Measurements from ENCODE around the gene IFIT1.
"Not testable (repeated sequence)": the region's sequence is repeated elsewhere in the genome, so short reads cannot be mapped to it uniquely, and the experiment has no call there.

The IFIT1 gene

DNA sequence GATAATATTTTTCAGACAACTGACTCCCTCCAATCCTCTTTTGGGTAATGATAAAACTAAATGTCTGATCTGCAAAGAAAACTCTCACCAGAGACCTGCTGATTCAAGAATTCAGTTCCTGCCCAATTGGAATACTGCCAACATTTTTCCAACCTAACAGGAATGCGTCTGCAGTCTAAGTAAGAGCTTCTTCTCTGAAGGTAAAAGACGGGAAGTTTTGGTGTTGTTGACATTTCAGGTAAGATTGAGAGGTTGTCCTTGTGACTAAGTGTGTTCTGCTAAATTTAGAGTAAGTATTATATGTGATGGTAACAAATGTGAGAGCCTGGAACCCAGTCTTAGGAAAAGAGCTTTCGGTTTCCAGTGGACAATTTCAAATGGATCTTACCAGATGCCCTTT is 39.6 kb downstream of the IFIT1 start:
- no peak for DNase-seq (ENCODE audit: low spot score)

DNA sequence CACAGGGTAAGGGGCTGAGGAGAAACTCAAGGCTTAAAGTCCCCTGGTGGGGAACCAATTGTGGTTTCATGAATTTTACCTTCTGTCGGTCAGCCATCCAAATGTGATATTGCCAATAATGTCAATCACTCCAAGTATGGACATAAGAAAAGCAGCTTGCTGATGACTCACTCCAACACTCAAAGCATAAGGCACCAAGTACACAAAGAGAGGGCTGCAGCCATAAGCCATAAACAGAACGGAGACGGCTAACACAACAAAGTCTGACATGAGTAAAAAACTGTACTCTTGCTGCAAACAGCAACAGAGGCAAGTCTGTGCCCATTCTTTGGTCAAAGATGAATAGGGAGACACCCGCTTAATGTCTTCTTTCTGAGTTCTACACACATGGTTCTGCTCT is 46.1 kb downstream of the IFIT1 start:
- DNase-seq (ENCODE audit: low spot score), result no peak

DNA sequence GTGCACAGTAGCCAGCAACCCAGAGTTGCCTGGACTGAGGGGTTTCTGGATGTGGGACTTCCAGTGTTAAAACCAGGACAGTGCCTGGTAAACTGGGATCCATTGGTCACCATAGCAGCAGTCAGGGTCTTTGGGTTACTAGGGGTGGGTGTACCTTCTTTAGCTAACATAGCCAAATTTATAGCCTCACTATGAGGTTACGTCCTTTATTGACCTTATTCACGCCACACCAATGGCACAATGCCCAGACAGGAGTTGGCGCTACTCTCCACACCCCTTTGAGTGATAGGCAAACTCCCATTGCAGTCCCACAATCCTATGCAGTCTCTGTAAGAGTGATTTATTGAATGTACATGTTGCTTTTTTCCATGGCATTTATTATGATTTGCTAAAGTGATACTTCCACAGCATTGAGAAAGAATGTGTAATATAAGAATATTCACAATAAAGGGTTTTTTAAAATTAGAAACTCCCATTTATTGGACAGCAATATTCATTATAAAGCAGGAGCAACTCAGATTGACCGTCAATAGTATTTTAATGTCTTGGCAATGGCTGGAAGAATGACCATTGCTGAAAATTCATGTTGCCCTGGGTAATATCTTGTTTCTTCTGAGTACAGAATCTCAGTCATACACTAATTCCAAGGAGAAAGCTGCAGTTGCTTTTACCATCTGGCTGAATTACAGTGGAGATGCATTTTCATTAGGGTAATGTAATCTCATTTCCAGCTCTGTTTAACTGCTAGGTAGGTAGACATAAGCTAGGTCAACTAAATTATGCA is 48.0 kb downstream of the IFIT1 start:
- no peak for DNase-seq (ENCODE audit: low spot score)

DNA sequence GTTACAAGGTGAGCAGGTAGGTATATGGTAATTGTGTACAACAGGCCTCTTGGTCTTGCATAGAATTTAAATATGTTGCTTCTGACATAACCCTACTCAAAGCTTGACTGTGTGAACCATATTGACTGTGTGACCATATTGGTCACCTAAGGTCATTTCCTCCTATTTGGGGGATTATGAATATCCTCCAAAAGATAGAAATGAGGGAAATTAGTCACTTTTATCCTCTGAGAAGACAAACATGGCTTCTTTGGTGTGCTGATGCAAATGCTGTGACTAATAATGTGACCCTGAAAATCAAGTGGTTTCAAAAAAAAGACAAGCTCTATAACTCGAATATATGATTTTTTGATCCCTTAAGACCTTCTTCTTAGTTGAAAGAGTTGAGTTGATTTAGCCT is 49.9 kb downstream of the IFIT1 start:
- no peak for DNase-seq (ENCODE audit: low spot score)

DNA sequence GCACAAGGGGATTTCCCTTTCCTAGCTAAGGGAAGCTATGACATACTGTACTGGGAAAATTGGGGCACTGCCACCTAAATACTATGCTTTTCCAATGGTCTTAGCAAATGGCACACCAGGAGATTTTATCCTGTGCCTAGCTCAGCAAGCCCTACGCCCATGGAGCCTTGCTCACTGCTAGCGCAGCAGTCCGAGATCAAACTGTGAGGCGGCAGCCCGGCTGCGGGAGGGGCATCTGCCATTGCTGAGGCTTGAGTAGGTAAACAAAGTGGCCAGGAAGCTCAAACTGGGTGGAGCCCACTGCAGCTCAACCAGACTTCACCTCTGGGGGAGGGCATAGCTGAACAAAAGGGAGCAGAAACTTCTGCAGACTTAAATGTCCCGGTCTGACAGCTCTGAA is 52.4 kb downstream of the IFIT1 start:
- not testable (repeated sequence) for DNase-seq (ENCODE audit: low spot score)

DNA sequence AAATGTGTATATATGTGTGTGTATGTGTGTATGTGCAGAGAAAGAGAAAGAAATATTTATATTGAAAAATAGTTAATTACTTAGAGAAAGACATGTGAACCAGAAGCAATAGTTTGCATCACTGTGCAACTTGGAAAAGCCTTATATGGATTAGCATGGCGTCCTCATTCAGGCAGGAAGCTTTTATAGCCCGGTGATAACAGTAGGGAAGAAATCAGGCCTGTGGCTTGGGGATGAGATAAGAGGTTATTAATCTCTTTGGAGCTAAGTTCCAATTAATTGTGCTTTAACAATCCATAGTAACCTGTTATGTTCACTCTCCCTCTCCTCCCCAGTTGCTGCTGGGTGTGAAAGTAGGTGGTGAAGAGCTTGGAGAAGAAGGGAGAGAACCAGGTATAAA is 58.5 kb downstream of the IFIT1 start:
- no peak for DNase-seq (ENCODE audit: low spot score)

DNA sequence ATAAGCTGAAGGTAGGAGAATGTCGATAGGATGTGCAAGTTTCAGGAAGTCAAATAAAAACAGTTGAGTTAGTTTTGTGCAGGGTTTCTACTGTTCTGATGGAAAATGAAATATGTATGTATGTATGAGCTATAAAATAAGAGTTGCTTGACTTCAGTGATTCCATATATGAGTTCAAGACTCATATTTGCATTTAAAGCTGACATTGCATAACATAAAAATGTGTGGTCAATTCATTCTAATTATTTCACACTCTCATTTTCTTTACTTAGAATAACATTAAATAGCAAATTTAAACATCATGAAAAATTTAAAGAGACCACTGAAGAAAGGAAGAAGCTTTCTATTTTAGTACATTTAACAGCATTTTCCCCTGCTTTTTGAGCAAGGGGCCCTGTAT is 59.8 kb downstream of the IFIT1 start:
- no peak for DNase-seq (ENCODE audit: low spot score)

DNA sequence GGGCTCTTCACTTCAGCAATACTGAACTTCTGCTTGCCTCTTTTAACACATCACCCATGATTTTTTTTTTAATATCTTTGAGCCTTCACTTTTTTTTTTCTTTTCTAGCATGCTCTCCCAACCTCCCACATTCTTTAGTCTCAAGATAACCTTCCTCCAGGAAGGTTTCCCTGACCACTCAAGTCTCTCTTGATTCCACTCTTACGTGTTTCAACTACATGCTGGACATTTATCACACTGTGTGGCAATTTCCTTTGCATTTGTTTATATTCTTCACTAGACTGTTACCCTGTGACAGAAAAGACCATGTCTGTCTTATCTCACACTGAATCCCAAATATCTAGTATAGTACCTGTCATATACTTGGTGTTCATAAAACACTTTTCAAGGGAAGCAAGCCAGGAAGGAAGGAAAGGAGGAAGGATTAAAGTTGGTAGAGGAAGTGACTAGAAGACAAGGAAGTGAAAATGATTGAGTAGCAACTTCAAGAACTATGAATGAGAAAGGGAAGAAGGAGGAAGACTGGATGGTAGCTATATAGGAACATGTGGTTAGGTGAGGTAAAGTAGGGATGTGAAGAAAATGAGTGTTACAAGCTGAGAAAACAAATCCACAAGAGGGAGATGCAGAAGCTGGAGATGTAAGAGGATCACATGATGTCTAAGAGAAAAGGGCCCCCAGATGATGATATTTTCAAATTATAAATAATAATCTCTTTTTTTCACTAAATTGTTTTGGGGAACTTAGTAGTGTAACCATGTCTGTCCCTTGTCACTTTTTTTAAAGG is 62.3 kb downstream of the IFIT1 start:
- no peak for DNase-seq (ENCODE audit: low spot score)
